ENCODE data around the gene CDR2.

The CDR2 gene

GRCh38 chr16:22329199-22329695, 45.2 kb downstream of the CDR2 start:
- H3K79me1 ChIP-seq (ENCODE audit: low read length): no peaks in the 10 kb centered on the region
- DNase-seq: no peak
- no peak overlapping the region for H3K4ac ChIP-seq (ENCODE audit: low read depth, low read length)
- no peak overlapping the region for H3K4me3 ChIP-seq (ENCODE audit: low read length)
- H3K23ac ChIP-seq (ENCODE audit: low read length): no peak overlapping the region
- H4K5ac ChIP-seq (ENCODE audit: low read length): no peak overlapping the region
- no peak overlapping the region for H2BK120ac ChIP-seq (ENCODE audit: low read depth, low read length)
- H3K4me2 ChIP-seq (ENCODE audit: low read length): no peak overlapping the region
- H2BK5ac ChIP-seq (ENCODE audit: low read length): no peak overlapping the region
- no peaks in the 10 kb centered on the region for H3K79me2 ChIP-seq (ENCODE audit: control insufficient read depth, insufficient read depth, low read length)
- no peak overlapping the region for H2BK15ac ChIP-seq (replicated peaks; ENCODE audit: low read depth)
- H3K27me3 ChIP-seq (ENCODE audit: insufficient read depth, low read length, poor library complexity): no peaks in the 10 kb centered on the region
- no peak overlapping the region for H3K56ac ChIP-seq (ENCODE audit: low read length)
- no peak overlapping the region for H4K8ac ChIP-seq (ENCODE audit: low read depth, low read length)
- no peak overlapping the region for H3K18ac ChIP-seq (ENCODE audit: low read length)
- H2AK5ac ChIP-seq (ENCODE audit: low read length): no peak overlapping the region
- no peak overlapping the region for H3K9ac ChIP-seq (ENCODE audit: low read length)
- no peak overlapping the region for H3K27ac ChIP-seq (ENCODE audit: low read depth, low read length)
- WGBS (ENCODE audit: extremely low coverage, insufficient coverage, low lambda C conversion rate): no CpG with 5 or more reads among the region's 9 CpGs
- H3K36me3 ChIP-seq (ENCODE audit: control insufficient read depth, insufficient read depth, low read length): peaks cover 14% of the 10 kb centered on the region
- H3K4me1 ChIP-seq (ENCODE audit: control insufficient read depth, low read depth, low read length): no peaks in the 10 kb centered on the region

- Histone ChIP-seq H3K36me3 (ENCODE audit: control insufficient read depth, insufficient read depth, low read length) (peaks cover 12% of the 10 kb centered on the region), H3K4me2 (ENCODE audit: low read length) (no peak overlapping the region), H3K27me3 (ENCODE audit: insufficient read depth, low read length, poor library complexity) (no peaks in the 10 kb centered on the region), H4K5ac (ENCODE audit: low read length) (no peak overlapping the region), H4K8ac (ENCODE audit: low read depth, low read length) (no peak overlapping the region), H3K79me1 (ENCODE audit: low read length) (no peaks in the 10 kb centered on the region), H3K18ac (ENCODE audit: low read length) (no peak overlapping the region), H2BK15ac (replicated peaks; ENCODE audit: low read depth) (no peak overlapping the region), H3K4ac (ENCODE audit: low read depth, low read length) (no peak overlapping the region), H3K9ac (ENCODE audit: low read length) (no peak overlapping the region), H3K79me2 (ENCODE audit: control insufficient read depth, insufficient read depth, low read length) (no peaks in the 10 kb centered on the region), H3K4me1 (ENCODE audit: control insufficient read depth, low read depth, low read length) (no peaks in the 10 kb centered on the region), H2AK5ac (ENCODE audit: low read length) (no peak overlapping the region), H2BK5ac (ENCODE audit: low read length) (no peak overlapping the region), H3K56ac (ENCODE audit: low read length) (no peak overlapping the region), H2BK120ac (ENCODE audit: low read depth, low read length) (no peak overlapping the region), H3K27ac (ENCODE audit: low read depth, low read length) (no peak overlapping the region), H3K4me3 (ENCODE audit: low read length) (no peak overlapping the region), H3K23ac (ENCODE audit: low read length) (no peak overlapping the region)
- DNase-seq: no peak
- WGBS (ENCODE audit: extremely low coverage, insufficient coverage, low lambda C conversion rate): no CpG with 5 or more reads among the region's 10 CpGs
These were observed 46.2 kb downstream of the CDR2 start for GRCh38 chr16:22328081-22328725.

- Histone ChIP-seq H4K5ac (ENCODE audit: low read length) (no peak overlapping the region), H3K79me2 (ENCODE audit: control insufficient read depth, insufficient read depth, low read length) (no peaks in the 10 kb centered on the region), H3K27me3 (ENCODE audit: insufficient read depth, low read length, poor library complexity) (no peaks in the 10 kb centered on the region), H4K8ac (ENCODE audit: low read depth, low read length) (no peak overlapping the region), H2BK120ac (ENCODE audit: low read depth, low read length) (no peak overlapping the region), H2BK15ac (replicated peaks; ENCODE audit: low read depth) (no peak overlapping the region), H2AK5ac (ENCODE audit: low read length) (no peak overlapping the region), H3K23ac (ENCODE audit: low read length) (no peak overlapping the region), H3K56ac (ENCODE audit: low read length) (no peak overlapping the region), H3K4me2 (ENCODE audit: low read length) (no peak overlapping the region), H3K4ac (ENCODE audit: low read depth, low read length) (no peak overlapping the region), H3K9ac (ENCODE audit: low read length) (no peak overlapping the region), H3K4me1 (ENCODE audit: control insufficient read depth, low read depth, low read length) (no peaks in the 10 kb centered on the region), H3K18ac (ENCODE audit: low read length) (no peak overlapping the region), H3K4me3 (ENCODE audit: low read length) (no peak overlapping the region), H3K27ac (ENCODE audit: low read depth, low read length) (no peak overlapping the region), H3K79me1 (ENCODE audit: low read length) (peaks cover under 1% of the 10 kb centered on the region), H3K36me3 (ENCODE audit: control insufficient read depth, insufficient read depth, low read length) (peaks cover 12% of the 10 kb centered on the region), H2BK5ac (ENCODE audit: low read length) (no peak overlapping the region)
- no CpG with 5 or more reads among the region's 6 CpGs for WGBS (ENCODE audit: extremely low coverage, insufficient coverage, low lambda C conversion rate)
- DNase-seq: no peak
These were observed 47.0 kb downstream of the CDR2 start for GRCh38 chr16:22327446-22327775.

DNA sequence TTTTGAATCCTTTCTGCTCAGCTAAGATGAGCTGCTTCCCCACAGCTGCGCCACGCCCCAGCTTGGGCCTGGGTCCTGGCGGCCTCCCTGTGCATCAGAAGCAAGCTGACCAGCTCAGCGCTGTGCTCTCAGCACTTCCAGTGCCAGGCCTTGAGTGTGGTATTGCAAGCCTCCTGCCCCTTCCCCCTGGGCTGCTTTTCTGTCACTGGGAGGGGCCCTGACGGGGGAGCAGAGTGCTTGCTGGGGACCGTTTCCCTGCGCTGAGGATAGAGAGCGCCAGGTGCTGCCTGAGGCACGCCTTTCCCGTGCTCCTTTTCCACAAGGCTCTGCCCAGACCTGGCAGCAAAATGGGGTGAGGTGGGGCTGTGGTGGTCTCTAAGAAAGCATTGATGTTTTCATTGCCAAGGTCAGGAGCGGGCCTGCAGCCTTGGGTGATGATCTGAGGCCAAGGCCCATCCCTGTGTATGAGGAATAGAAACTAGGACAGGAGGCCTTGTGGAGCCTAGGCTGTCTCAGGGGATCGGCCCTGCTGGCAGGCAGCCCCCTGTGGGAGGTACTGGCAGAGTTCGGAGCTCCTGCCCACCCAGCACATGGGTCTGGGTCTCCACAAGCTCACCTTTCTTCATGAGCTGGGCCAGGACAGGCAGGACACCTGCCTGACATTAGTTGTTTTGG, 47.5 kb downstream of the CDR2 start:
- H3K4me3 ChIP-seq (ENCODE audit: low read length): no peak overlapping the region
- no peaks in the 10 kb centered on the region for H3K4me1 ChIP-seq (ENCODE audit: control insufficient read depth, low read depth, low read length)
- H4K5ac ChIP-seq (ENCODE audit: low read length): no peak overlapping the region
- no peak overlapping the region for H3K27ac ChIP-seq (ENCODE audit: low read depth, low read length)
- H4K8ac ChIP-seq (ENCODE audit: low read depth, low read length): no peak overlapping the region
- H3K79me1 ChIP-seq (ENCODE audit: low read length): peaks cover 5% of the 10 kb centered on the region
- H2AK5ac ChIP-seq (ENCODE audit: low read length): no peak overlapping the region
- no peak overlapping the region for H2BK15ac ChIP-seq (replicated peaks; ENCODE audit: low read depth)
- no peak overlapping the region for H3K4ac ChIP-seq (ENCODE audit: low read depth, low read length)
- no CpG with 5 or more reads among the region's 13 CpGs for WGBS (ENCODE audit: extremely low coverage, insufficient coverage, low lambda C conversion rate)
- no peaks in the 10 kb centered on the region for H3K79me2 ChIP-seq (ENCODE audit: control insufficient read depth, insufficient read depth, low read length)
- no peak overlapping the region for H3K4me2 ChIP-seq (ENCODE audit: low read length)
- H3K18ac ChIP-seq (ENCODE audit: low read length): no peak overlapping the region
- H3K56ac ChIP-seq (ENCODE audit: low read length): no peak overlapping the region
- H3K9ac ChIP-seq (ENCODE audit: low read length): no peak overlapping the region
- DNase-seq: no peak
- peaks cover 12% of the 10 kb centered on the region for H3K36me3 ChIP-seq (ENCODE audit: control insufficient read depth, insufficient read depth, low read length)
- H3K27me3 ChIP-seq (ENCODE audit: insufficient read depth, low read length, poor library complexity): no peaks in the 10 kb centered on the region
- H2BK120ac ChIP-seq (ENCODE audit: low read depth, low read length): no peak overlapping the region
- H3K23ac ChIP-seq (ENCODE audit: low read length): no peak overlapping the region
- H2BK5ac ChIP-seq (ENCODE audit: low read length): no peak overlapping the region

DNA sequence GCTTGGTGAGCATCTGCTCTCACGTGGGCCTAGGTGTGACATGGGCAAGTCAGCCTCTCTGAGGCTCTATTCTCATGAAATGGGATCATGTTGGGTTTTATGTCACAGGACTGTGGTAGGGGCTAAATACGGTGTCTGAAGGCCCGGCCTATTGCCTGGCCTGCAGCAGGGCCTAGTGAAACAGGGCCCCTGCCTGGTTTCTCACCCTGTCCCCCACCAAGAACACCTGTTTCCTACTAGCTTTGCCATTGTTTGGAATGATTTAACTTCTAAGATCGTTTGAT, 48.1 kb downstream of the CDR2 start:
- WGBS (ENCODE audit: extremely low coverage, insufficient coverage, low lambda C conversion rate): no CpG with 5 or more reads among the region's 4 CpGs
- H4K8ac ChIP-seq (ENCODE audit: low read depth, low read length): no peak overlapping the region
- no peak overlapping the region for H2BK5ac ChIP-seq (ENCODE audit: low read length)
- H3K56ac ChIP-seq (ENCODE audit: low read length): no peak overlapping the region
- H2BK120ac ChIP-seq (ENCODE audit: low read depth, low read length): no peak overlapping the region
- no peak for DNase-seq
- no peak overlapping the region for H3K4ac ChIP-seq (ENCODE audit: low read depth, low read length)
- H4K5ac ChIP-seq (ENCODE audit: low read length): no peak overlapping the region
- H3K79me2 ChIP-seq (ENCODE audit: control insufficient read depth, insufficient read depth, low read length): peaks cover 3% of the 10 kb centered on the region
- no peaks in the 10 kb centered on the region for H3K4me1 ChIP-seq (ENCODE audit: control insufficient read depth, low read depth, low read length)
- H3K4me2 ChIP-seq (ENCODE audit: low read length): no peak overlapping the region
- no peak overlapping the region for H2AK5ac ChIP-seq (ENCODE audit: low read length)
- peaks cover 10% of the 10 kb centered on the region for H3K79me1 ChIP-seq (ENCODE audit: low read length)
- no peak overlapping the region for H3K9ac ChIP-seq (ENCODE audit: low read length)
- H3K18ac ChIP-seq (ENCODE audit: low read length): no peak overlapping the region
- H2BK15ac ChIP-seq (replicated peaks; ENCODE audit: low read depth): no peak overlapping the region
- no peaks in the 10 kb centered on the region for H3K27me3 ChIP-seq (ENCODE audit: insufficient read depth, low read length, poor library complexity)
- no peak overlapping the region for H3K4me3 ChIP-seq (ENCODE audit: low read length)
- no peak overlapping the region for H3K23ac ChIP-seq (ENCODE audit: low read length)
- peaks cover 15% of the 10 kb centered on the region for H3K36me3 ChIP-seq (ENCODE audit: control insufficient read depth, insufficient read depth, low read length)
- H3K27ac ChIP-seq (ENCODE audit: low read depth, low read length): no peak overlapping the region
